GM12865 (cell line): ENCODE measurements around the gene C8A.
A peak's percentile ranks its signal among the peaks of the same experiment; 100 is the strongest.

Source experiments
- DNase-seq: peaks from one replicate; pipeline ENCODE4 v3.0.0; 2010; ENCODE audit warnings: low read depth
- H3K4me3 ChIP-seq: 2 replicates; pipeline ENCODE4 v1.5.1; 2011; ENCODE audit warnings: mild to moderate bottlenecking, low read depth, low read length, control low read depth
- TF ChIP-seq, protein P1 (sequence below): IDR thresholded peaks from 2 replicates; pipeline ENCODE4 v1.5.1; 2011; ENCODE audit warnings: low read length, control low read depth, low read depth, inconsistent platforms; ENCODE audit not compliant: insufficient read depth; ENCODE audit errors: missing control alignments

C8A gene

DNA sequence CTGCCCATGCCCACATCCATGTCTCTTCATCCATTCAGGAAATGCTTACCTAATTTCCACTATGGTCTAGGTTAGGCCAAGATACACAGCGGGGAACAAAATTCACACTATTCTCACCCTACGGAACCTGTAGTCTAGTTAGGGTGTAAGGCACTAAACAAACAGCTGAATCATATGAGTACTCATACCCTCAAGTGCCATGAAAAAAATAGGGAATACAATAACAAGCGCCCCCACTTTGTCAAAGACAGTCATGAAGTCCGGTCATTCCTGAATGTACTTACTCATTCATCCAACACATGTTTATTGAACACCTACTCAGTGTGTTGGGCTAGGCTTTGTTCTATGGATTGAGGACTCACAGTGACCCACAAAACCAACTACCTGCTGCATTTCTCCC lies 29.2 kb upstream of the C8A start:
- DNase-seq, result no peak
- no peak overlapping the region for H3K4me3 ChIP-seq
- TF ChIP-seq, protein P1, sequence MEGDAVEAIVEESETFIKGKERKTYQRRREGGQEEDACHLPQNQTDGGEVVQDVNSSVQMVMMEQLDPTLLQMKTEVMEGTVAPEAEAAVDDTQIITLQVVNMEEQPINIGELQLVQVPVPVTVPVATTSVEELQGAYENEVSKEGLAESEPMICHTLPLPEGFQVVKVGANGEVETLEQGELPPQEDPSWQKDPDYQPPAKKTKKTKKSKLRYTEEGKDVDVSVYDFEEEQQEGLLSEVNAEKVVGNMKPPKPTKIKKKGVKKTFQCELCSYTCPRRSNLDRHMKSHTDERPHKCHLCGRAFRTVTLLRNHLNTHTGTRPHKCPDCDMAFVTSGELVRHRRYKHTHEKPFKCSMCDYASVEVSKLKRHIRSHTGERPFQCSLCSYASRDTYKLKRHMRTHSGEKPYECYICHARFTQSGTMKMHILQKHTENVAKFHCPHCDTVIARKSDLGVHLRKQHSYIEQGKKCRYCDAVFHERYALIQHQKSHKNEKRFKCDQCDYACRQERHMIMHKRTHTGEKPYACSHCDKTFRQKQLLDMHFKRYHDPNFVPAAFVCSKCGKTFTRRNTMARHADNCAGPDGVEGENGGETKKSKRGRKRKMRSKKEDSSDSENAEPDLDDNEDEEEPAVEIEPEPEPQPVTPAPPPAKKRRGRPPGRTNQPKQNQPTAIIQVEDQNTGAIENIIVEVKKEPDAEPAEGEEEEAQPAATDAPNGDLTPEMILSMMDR, result no peak

DNA sequence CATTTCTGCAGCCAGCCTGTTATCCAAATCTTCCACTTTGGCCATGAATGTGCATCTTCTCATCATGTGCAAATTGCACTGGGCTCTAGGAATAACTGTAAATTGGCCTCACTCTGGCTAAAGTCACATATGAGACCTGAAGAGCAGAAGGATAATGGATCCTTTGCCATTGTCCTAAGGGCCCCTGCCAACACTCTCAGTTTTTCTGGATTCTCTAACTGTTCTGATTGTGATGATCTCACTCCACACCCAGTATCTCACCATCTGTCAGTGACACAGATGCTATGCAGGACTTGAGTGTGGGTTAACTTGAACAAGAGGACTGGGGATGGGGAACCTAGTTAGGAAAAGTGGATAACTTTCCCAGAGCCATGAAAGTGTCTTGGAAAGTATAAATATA lies 26.9 kb upstream of the C8A start:
- TF ChIP-seq, protein P1, result no peak
- no peak for DNase-seq
- H3K4me3 ChIP-seq, result no peak overlapping the region

DNA sequence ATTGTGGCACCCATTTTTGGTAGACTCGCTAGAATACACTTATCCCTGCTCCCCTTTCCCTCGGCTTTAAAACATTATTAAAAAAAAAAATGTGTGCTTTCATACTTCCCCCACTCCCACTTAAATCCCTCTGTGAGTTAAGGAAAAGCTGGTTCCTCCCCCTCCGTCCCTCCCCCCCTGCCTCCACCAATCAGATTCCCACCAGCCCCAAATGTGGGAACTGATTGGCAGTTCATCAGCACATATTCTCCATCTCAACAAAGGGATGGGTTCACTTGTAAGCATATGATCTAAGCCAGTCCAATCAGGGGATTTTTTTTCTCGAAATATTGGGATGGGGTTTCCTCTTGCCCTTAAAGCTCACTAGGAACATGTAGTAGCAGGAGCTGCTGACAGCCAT lies 24.5 kb upstream of the C8A start:
- DNase-seq, result no peak
- H3K4me3 ChIP-seq, result no peak overlapping the region

DNA sequence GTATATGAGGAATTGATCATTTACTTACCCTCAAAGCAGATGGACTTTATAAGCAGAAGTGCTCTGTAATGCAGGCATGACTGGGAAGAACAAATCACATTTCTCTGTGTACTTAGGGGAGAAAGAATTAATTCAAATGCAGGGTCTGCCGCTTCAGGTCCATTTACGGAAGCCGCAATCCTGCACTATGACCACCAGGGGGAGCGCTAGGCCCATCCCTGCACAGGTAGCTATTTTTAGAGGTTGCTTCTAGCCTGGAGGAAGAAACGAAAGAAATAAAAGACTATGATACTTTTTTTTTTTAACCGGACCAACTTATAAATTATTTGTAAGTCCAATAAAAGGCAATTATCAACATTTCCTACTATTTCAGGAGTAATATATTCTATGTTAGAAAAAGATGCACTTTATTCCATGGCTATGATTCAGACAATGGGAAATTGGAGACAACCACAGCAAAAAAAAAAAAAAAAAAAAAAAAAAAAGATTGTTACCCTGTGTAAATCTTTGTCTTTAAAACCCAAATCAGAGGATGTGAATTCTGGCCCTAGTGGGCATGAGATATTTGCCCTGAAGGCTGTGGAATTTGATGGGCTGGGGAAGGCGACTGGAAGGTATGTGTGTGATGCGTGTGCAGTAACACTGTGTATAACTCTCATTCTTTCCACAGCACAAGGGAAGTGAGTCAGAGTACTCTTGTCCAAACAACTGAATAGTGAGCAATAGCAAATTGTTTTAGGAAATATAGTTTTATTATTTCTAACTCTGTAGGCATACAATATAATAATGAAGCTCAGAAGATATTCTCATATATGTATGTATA lies 22.5 kb upstream of the C8A start:
- H3K4me3 ChIP-seq, result no peak overlapping the region
- peak; percentile 76 for DNase-seq
- TF ChIP-seq, protein P1, result peak; percentile 90

More for the DNA sequence above, 24.5 kb upstream of the C8A start:
- TF ChIP-seq, protein P1, result no peak

DNA sequence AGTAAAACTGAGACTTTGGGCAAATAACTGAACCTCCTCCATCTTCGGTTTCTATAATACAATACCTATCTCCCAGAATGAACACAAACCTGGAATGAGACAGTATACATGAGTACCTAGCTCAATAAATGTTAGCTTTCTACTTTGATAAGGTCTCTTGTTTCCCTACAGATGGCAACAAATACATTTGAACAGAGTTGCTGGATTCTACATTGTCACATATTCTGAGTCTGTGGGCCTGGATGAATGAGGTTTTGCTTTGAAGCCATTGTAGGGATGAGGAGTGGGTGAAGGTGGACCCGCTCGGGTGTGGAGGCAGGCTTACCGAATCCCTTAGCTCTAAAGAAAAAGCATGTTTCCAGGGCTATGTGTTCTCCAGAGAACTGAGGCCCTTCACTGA lies 21.5 kb upstream of the C8A start:
- H3K4me3 ChIP-seq, result no peak overlapping the region
- TF ChIP-seq, protein P1, result no peak
- DNase-seq, result no peak

DNA sequence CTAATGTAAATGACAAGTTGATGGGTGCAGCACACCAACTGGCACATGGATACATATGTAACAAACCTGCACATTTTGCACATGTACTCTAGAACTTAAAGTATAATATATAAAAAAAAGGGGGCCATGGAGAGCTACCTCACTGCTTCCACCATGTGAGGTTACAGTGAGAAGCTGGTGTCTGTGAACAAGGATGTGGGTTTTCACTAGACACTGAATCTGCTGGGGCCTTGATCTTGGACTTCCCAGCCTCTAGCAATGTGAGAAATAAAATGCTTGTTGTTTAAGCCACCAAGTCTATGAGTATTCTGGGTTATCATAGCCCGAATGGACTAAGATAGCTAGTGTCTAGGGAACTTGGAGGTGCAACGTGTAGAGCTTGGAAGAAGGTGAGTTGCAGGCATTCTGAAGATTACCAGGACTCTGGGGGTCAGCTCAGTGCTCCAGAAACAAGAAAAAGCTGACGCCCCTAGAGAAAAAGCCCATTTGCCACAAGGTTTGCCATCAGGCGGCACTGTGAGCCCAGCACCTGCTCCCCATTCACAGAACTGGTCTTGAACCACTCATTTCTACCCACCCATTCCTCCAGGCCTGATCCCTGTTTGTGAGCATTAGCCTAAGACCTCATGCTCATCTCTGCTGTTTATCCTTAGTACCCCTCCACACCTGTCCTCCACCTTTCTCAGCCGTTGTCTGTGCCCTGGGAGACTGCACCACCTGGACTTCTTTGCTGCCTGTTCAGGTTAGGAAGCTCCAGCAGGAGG lies 20.3 kb upstream of the C8A start:
- no peak for DNase-seq
- TF ChIP-seq, protein P1, result no peak
- H3K4me3 ChIP-seq, result no peak overlapping the region

DNA sequence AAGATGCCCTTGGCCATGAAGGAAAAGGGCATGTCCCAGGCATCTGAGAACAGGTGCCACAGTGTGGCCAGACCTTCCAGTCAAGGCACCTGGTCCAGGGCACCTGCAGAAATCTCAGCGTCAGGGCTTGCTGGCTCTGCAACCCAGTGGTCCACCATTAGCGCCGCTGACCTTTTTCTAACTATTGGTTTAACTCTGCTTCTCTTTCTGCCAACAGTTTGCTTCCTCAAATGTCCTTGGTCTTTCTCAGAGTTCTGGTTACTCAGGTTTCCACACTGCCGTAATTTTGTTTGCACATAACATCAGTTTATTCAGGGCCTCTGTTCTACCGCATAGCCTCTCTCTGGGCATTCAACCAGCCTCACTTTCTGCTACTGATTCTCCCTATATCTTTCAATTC lies 18.9 kb upstream of the C8A start:
- TF ChIP-seq, protein P1, result no peak
- H3K4me3 ChIP-seq, result no peak overlapping the region
- DNase-seq, result no peak
